HG03039 (cell line): ENCODE measurements around the gene TMEM120B.

Experiments
- ATAC-seq: cut with Tn5 transposase; IDR thresholded peaks from one replicate; pipeline ENCODE4 v1.9.1; 2021; ENCODE audit warnings: mild to moderate bottlenecking, moderate library complexity; ENCODE audit not compliant: unreplicated experiment

TMEM120B gene

GRCh38 chr12:121770388-121770787 is 57.8 kb downstream of the TMEM120B start:
- ATAC-seq, result no peak

- no peak for ATAC-seq
Observed at GRCh38 chr12:121770813-121771625, 58.5 kb downstream of the TMEM120B start.

- ATAC-seq, result peak; percentile 66
Observed at GRCh38 chr12:121773011-121773777, 60.6 kb downstream of the TMEM120B start.

- ATAC-seq, result no peak
Observed at GRCh38 chr12:121774968-121775474, 62.5 kb downstream of the TMEM120B start.

GRCh38 chr12:121775501-121775900 is 62.9 kb downstream of the TMEM120B start:
- no peak for ATAC-seq

- ATAC-seq, result peak; percentile 40
Observed at GRCh38 chr12:121776190-121777098, 63.9 kb downstream of the TMEM120B start.

- no peak for ATAC-seq
Observed at GRCh38 chr12:121778567-121779421, 66.2 kb downstream of the TMEM120B start.

- no peak for ATAC-seq
Observed at GRCh38 chr12:121779422-121779895, 66.9 kb downstream of the TMEM120B start.

- no peak for ATAC-seq
Observed at GRCh38 chr12:121780429-121780828, 67.9 kb downstream of the TMEM120B start.

- peak; percentile 27 for ATAC-seq
Observed at GRCh38 chr12:121781484-121781997, 69.0 kb downstream of the TMEM120B start.

- ATAC-seq, result peak; percentile 38
Observed at GRCh38 chr12:121781998-121782979, 69.7 kb downstream of the TMEM120B start.

- ATAC-seq, result no peak
Observed at GRCh38 chr12:121783766-121784165, 71.2 kb downstream of the TMEM120B start.

- no peak for ATAC-seq
Observed at GRCh38 chr12:121784460-121784859, 71.9 kb downstream of the TMEM120B start.

GRCh38 chr12:121786440-121786825 is 73.9 kb downstream of the TMEM120B start:
- ATAC-seq, result no peak

- ATAC-seq, result no peak
Observed at GRCh38 chr12:121787063-121788025, 74.8 kb downstream of the TMEM120B start.

- no peak for ATAC-seq
Observed at GRCh38 chr12:121788176-121788818, 75.7 kb downstream of the TMEM120B start.
